BLaER1 treated with 17β-estradiol and CSF1 and Interleukin-3, amounts not matched to agents 10 nM and 100 nM (cell line): ENCODE data around the gene BCAP29.
"Not testable (repeated sequence)": the region's sequence is repeated elsewhere in the genome, so short reads cannot be mapped to it uniquely, and the experiment has no call there.

Experiments used
- H3K27ac ChIP-seq, 11 experiments: shearing (Covaris generic); formaldehyde crosslinking; 2 replicates each; pipeline ENCODE4 v1.8.1; 2022
- H3K27me3 ChIP-seq, 11 experiments: shearing (Covaris generic); formaldehyde crosslinking; 2 replicates each; pipeline ENCODE4 v1.8.1; 2022
- H3K36me3 ChIP-seq, 11 experiments: shearing (Covaris generic); formaldehyde crosslinking; 2 replicates each; pipeline ENCODE4 v1.8.1; 2022
- H3K4me1 ChIP-seq, 10 experiments: shearing (Covaris generic); formaldehyde crosslinking; 2 replicates each; pipeline ENCODE4 v1.8.1; 2022
- H3K4me2 ChIP-seq, 11 experiments: shearing (Covaris generic); formaldehyde crosslinking; 2 replicates each; pipeline ENCODE4 v1.8.1; 2022
- H3K4me3 ChIP-seq, 10 experiments: shearing (Covaris generic); formaldehyde crosslinking; 2 replicates each; pipeline ENCODE4 v1.8.1; 2022
- H3K9ac ChIP-seq, 11 experiments: shearing (Covaris generic); formaldehyde crosslinking; 2 replicates each; pipeline ENCODE4 v1.8.1; 2022
- H3K9me3 ChIP-seq, 11 experiments: shearing (Covaris generic); formaldehyde crosslinking; replicated peaks in 1 of 11; 2 replicates each; pipeline ENCODE4 v1.8.1; 2022
- H4K20me1 ChIP-seq, 11 experiments: shearing (Covaris generic); formaldehyde crosslinking; 2 replicates each; pipeline ENCODE4 v1.8.1; 2022
- Cebpa-rat ChIP-seq, 11 experiments: shearing (Covaris generic); IDR thresholded peaks; 2 replicates each; pipeline ENCODE4 v1.8.1; 2022

BCAP29 gene

GRCh38 chr7:107579885-107580715 lies at the start of gene BCAP29:
TSS of gene BCAP29 (plus strand) at chr7:107580246. CDS start at chr7:107580773, 527 bp downstream.
- peaks cover 0 to 10% (median 0%) of the 10 kb centered on the region in 11 experiments; a peak in 3 of 22 replicates for H4K20me1 ChIP-seq
- H3K36me3 ChIP-seq, result peaks cover 6 to 36% (median 17%) of the 10 kb centered on the region in 11 experiments; a peak in 21 of 22 replicates
- H3K4me3 ChIP-seq, result peak within 1 kb of the TSS; percentile 64 to 80 (median 71)
- peak within 1 kb of the TSS; percentile 68 to 90 (median 83) for H3K4me2 ChIP-seq
- H3K27me3 ChIP-seq, result peaks cover 24 to 44% (median 37%) of the 10 kb centered on the region in 11 experiments
- TF ChIP-seq Cebpa-rat (IDR thresholded peaks at IDR 0.05), result no peak
- peak within 1 kb of the TSS; percentile 72 to 87 (median 82) for H3K27ac ChIP-seq
- peaks cover 0 to 23% (median 10%) of the 10 kb centered on the region in 10 experiments; a peak in 10 of 20 replicates for H3K4me1 ChIP-seq
- no peaks in the 10 kb centered on the region for H3K9me3 ChIP-seq
- H3K9ac ChIP-seq, result peak within 1 kb of the TSS; percentile 75 to 89 (median 85)

GRCh38 chr7:107530751-107531150 lies 49.3 kb upstream of the BCAP29 start:
- Histone ChIP-seq H3K4me2 (no peak overlapping the region; a peak in 1 of 22 replicates), H3K4me1 (no peaks in the 10 kb centered on the region), H3K27me3 (no peaks in the 10 kb centered on the region), H3K9ac (no peak overlapping the region), H4K20me1 (peaks cover 0 to 13% (median 0%) of the 10 kb centered on the region in 11 experiments; a peak in 5 of 22 replicates), H3K36me3 (peaks cover 28 to 79% (median 46%) of the 10 kb centered on the region in 11 experiments; a peak in 20 of 22 replicates), H3K9me3 (peaks cover 0 to 15% (median 6%) of the 10 kb centered on the region in 11 experiments; a peak in 13 of 22 replicates), H3K27ac (no peak overlapping the region), H3K4me3 (no peak overlapping the region)
- TF ChIP-seq Cebpa-rat (IDR thresholded peaks at IDR 0.05), result no peak

GRCh38 chr7:107534139-107534538 lies 45.9 kb upstream of the BCAP29 start:
- Histone ChIP-seq H3K4me2 (no peak overlapping the region), H3K9me3 (peaks cover 12 to 30% (median 24%) of the 10 kb centered on the region in 11 experiments), H3K27ac (no peak overlapping the region), H3K4me1 (no peaks in the 10 kb centered on the region), H3K27me3 (no peaks in the 10 kb centered on the region), H3K36me3 (peaks cover 41 to 89% (median 57%) of the 10 kb centered on the region in 11 experiments), H3K9ac (no peak overlapping the region), H4K20me1 (peaks cover 0 to 13% (median 0%) of the 10 kb centered on the region in 11 experiments; a peak in 3 of 22 replicates), H3K4me3 (no peak overlapping the region)
- no peak for TF ChIP-seq Cebpa-rat (IDR thresholded peaks at IDR 0.05)

- Histone ChIP-seq H3K4me1 (peaks cover 0 to 12% (median 7%) of the 10 kb centered on the region in 10 experiments; a peak in 10 of 20 replicates), H3K36me3 (peaks cover 40 to 96% (median 55%) of the 10 kb centered on the region in 11 experiments), H3K9me3 (peaks cover 12 to 30% (median 24%) of the 10 kb centered on the region in 11 experiments)
- H3K9ac ChIP-seq, H3K4me2 ChIP-seq, H3K27ac ChIP-seq, H4K20me1 ChIP-seq, H3K27me3 ChIP-seq, H3K4me3 ChIP-seq: not testable (repeated sequence)
Observed at GRCh38 chr7:107537228-107537627, 42.8 kb upstream of the BCAP29 start.

- H3K9ac ChIP-seq, result no peak overlapping the region
- H4K20me1 ChIP-seq, result peaks cover 0 to 6% (median 0%) of the 10 kb centered on the region in 11 experiments; a peak in 4 of 22 replicates
- H3K36me3 ChIP-seq, result peaks cover 42 to 97% (median 60%) of the 10 kb centered on the region in 11 experiments
- TF ChIP-seq Cebpa-rat (IDR thresholded peaks at IDR 0.05), result no peak
- H3K9me3 ChIP-seq, result peaks cover 12 to 30% (median 24%) of the 10 kb centered on the region in 11 experiments
- peaks cover 0 to 12% (median 7%) of the 10 kb centered on the region in 10 experiments; a peak in 10 of 20 replicates for H3K4me1 ChIP-seq
- no peaks in the 10 kb centered on the region for H3K27me3 ChIP-seq
- no peak overlapping the region for H3K4me2 ChIP-seq
- H3K4me3 ChIP-seq, result no peak overlapping the region
- no peak overlapping the region for H3K27ac ChIP-seq
Observed at GRCh38 chr7:107538001-107538400, 42.0 kb upstream of the BCAP29 start.

GRCh38 chr7:107543338-107543993 lies 36.6 kb upstream of the BCAP29 start:
- Histone ChIP-seq H4K20me1 (peaks cover 0 to 8% (median 5%) of the 10 kb centered on the region in 11 experiments; a peak in 7 of 22 replicates), H3K4me2 (no peak overlapping the region), H3K9me3 (peaks cover 17 to 30% (median 24%) of the 10 kb centered on the region in 11 experiments), H3K4me3 (no peak overlapping the region), H3K27me3 (no peaks in the 10 kb centered on the region), H3K9ac (no peak overlapping the region), H3K27ac (no peak overlapping the region), H3K36me3 (peaks cover 61 to 97% (median 80%) of the 10 kb centered on the region in 11 experiments), H3K4me1 (peaks cover 0 to 12% (median 7%) of the 10 kb centered on the region in 10 experiments; a peak in 10 of 20 replicates)
- no peak for TF ChIP-seq Cebpa-rat (IDR thresholded peaks at IDR 0.05)

- no peak overlapping the region for H3K27ac ChIP-seq
- no peak overlapping the region for H3K4me3 ChIP-seq
- peaks cover 0 to 8% (median 5%) of the 10 kb centered on the region in 11 experiments; a peak in 7 of 22 replicates for H4K20me1 ChIP-seq
- no peak overlapping the region for H3K4me2 ChIP-seq
- H3K4me1 ChIP-seq, result peaks cover 0 to 5% (median 3%) of the 10 kb centered on the region in 10 experiments; a peak in 10 of 20 replicates
- no peak overlapping the region for H3K9ac ChIP-seq
- peaks cover 19 to 30% (median 24%) of the 10 kb centered on the region in 11 experiments for H3K9me3 ChIP-seq
- H3K27me3 ChIP-seq, result no peaks in the 10 kb centered on the region
- H3K36me3 ChIP-seq, result peaks cover 55 to 97% (median 76%) of the 10 kb centered on the region in 11 experiments
- no peak for TF ChIP-seq Cebpa-rat (IDR thresholded peaks at IDR 0.05)
Observed at GRCh38 chr7:107544848-107545591, 35.0 kb upstream of the BCAP29 start.

- Histone ChIP-seq H3K9me3 (0 out of 22 replicates have a peak, but pooled peaks cover 0 to 4% (median 0%) of the 10 kb centered on the region in 11 experiments), H3K36me3 (peaks cover 61 to 99% (median 86%) of the 10 kb centered on the region in 11 experiments), H3K27me3 (no peaks in the 10 kb centered on the region), H3K9ac (no peak overlapping the region), H3K27ac (no peak overlapping the region), H3K4me1 (no peaks in the 10 kb centered on the region), H3K4me3 (no peak overlapping the region), H4K20me1 (peaks cover 0 to 10% (median 0%) of the 10 kb centered on the region in 11 experiments; a peak in 3 of 22 replicates), H3K4me2 (no peak overlapping the region)
- no peak for TF ChIP-seq Cebpa-rat (IDR thresholded peaks at IDR 0.05)
Observed at GRCh38 chr7:107551936-107552335, 28.1 kb upstream of the BCAP29 start.
